ENCODE data around the gene AQP4.

AQP4 gene

GRCh38 chr18:26865557-26865956, at the start of gene AQP4:
Gene AQP4, minus strand, starts transcription at chr18:26865707. Its CDS starts 18 bp downstream, at chr18:26865689.
- TF ChIP-seq POLR2A (IDR thresholded peaks at IDR 0.05; ENCODE audit: low read length) = no peak
- no peak for TF ChIP-seq GATA1 (IDR thresholded peaks at IDR 0.05; ENCODE audit: low read depth, low read length)
- DNase-seq = no peak

DNA sequence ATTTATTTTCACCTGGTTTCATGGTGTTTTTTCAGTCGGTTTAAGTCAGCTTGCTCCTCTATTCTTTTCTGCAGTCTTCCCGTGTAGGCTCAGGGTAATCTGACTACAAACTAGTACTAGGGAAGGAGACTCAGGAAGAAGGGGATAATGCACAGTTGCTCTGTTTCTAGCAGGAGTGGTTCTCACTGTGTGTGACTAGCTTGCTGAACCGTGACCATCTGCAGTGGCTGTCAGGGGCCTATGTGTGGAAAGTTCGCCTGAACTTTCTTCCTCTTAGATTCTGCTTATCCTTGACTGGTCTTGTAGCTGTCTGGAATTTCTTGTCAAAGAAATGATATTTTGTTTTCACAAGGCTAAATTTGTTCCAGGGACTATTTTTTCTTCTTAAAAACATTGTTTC, 46.3 kb upstream of the AQP4 start:
- DNase-seq = no peak
- TF ChIP-seq POLR2A (IDR thresholded peaks at IDR 0.05; ENCODE audit: low read length) (no peak), GATA1 (IDR thresholded peaks at IDR 0.05; ENCODE audit: low read depth, low read length) (no peak)

DNA sequence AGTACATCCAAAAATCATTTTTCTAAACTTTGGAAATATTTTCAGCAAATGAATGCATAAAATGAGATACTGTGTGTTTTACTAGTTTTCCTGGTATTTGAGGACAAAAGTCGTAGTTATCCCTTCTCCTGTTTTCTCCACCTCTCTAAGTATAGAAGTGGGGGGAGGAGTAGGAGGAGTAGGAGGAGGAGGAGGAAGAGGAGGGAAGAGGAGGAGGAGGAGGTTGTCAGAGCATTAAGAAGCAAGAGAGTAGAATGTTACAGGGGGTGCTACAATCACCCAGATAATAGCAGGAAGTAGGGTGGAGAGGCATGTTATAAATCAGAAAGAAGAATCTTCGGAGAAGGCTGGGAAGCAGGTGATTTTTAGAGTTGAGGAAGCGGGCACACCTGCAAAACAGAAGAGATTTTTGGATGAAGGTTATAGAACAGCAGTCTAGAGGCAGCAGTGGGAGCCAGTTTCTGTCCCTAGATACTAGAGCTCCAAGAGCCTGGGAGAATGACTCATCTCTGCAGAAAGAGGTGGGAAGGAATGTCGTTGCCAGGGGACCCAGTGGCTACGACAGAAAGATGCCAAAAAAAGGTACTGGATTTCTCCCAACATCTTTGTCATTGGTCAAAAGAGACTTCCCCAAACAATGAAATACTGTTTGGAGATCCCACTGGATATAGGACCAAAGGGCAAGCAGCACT, 44.2 kb upstream of the AQP4 start:
- DNase-seq = no peak
- no peak for TF ChIP-seq POLR2A (IDR thresholded peaks at IDR 0.05; ENCODE audit: low read length)
- no peak for TF ChIP-seq GATA1 (IDR thresholded peaks at IDR 0.05; ENCODE audit: low read depth, low read length)

DNA sequence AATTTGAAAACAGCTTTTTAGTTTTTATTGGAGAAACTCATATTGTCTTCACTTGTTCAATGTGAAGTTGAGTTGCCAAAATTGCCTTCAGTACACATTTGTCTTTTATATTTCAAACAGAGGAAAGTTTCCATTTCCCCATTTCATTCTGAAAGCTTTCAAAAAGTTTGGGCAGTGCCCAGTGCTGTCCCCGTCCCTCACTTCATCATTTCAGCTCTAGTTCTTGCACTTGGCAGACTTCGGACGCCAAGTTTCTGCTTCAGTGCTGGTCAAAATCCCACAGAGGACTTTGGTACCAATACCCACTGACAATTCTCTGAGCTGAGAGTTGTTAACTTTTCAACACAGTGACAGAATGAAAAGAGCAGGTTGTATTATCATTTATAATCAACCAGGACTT, 43.4 kb upstream of the AQP4 start:
- DNase-seq = no peak
- no peak for TF ChIP-seq GATA1 (IDR thresholded peaks at IDR 0.05; ENCODE audit: low read depth, low read length)
- no peak for TF ChIP-seq POLR2A (IDR thresholded peaks at IDR 0.05; ENCODE audit: low read length)

GRCh38 chr18:26902291-26902690, 36.8 kb upstream of the AQP4 start:
- no peak for TF ChIP-seq GATA1 (IDR thresholded peaks at IDR 0.05; ENCODE audit: low read depth, low read length)
- TF ChIP-seq POLR2A (IDR thresholded peaks at IDR 0.05; ENCODE audit: low read length) = no peak
- DNase-seq = no peak

DNA sequence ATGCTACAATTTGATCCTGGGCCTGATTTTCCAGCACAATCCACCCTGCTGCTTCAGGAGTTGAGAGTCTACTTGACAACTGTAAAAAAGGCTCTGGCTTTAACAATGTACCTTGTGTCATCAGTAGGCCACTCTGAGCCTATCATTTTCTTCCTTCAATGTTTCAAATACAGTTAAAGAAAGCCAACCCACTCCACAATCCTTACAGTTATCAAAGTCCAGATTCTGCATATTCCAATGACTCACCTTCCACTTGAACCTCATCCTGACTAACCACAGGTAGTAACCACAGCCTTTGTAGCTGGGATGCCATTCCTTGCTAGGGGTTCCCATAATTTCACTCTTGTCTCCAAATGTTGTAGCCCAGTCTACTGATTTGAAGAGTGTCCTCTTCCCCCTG, 35.5 kb upstream of the AQP4 start:
- no peak for DNase-seq
- TF ChIP-seq GATA1 (IDR thresholded peaks at IDR 0.05; ENCODE audit: low read depth, low read length) (no peak), POLR2A (IDR thresholded peaks at IDR 0.05; ENCODE audit: low read length) (no peak)

GRCh38 chr18:26894426-26894825, 28.9 kb upstream of the AQP4 start:
- TF ChIP-seq POLR2A (IDR thresholded peaks at IDR 0.05; ENCODE audit: low read length) (no peak), GATA1 (IDR thresholded peaks at IDR 0.05; ENCODE audit: low read depth, low read length) (no peak)

GRCh38 chr18:26893996-26894395, 28.5 kb upstream of the AQP4 start:
- DNase-seq = no peak
- TF ChIP-seq GATA1 (IDR thresholded peaks at IDR 0.05; ENCODE audit: low read depth, low read length) (no peak), POLR2A (IDR thresholded peaks at IDR 0.05; ENCODE audit: low read length) (no peak)

More at GRCh38 chr18:26894426-26894825, 28.9 kb upstream of the AQP4 start:
- DNase-seq = no peak

DNA sequence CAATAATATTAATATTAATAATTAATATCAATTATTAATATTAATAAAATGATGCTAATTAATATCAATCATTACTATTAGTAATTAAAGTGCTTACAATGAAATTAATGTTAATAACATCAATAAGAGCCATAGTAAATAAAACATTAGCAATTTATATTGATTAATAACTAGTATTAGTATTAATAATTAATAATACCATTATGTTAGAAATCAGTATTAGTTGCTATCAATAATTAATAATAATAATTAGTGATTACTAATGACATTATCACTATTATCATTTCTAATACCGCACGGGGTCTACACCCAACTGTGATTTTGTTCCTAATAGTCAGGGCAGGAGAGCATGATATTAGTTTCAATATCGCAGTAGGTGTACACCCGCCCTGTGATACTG, 22.8 kb upstream of the AQP4 start:
- TF ChIP-seq POLR2A (IDR thresholded peaks at IDR 0.05; ENCODE audit: low read length) = no peak
- TF ChIP-seq GATA1 (IDR thresholded peaks at IDR 0.05; ENCODE audit: low read depth, low read length) = no peak
- no peak for DNase-seq

DNA sequence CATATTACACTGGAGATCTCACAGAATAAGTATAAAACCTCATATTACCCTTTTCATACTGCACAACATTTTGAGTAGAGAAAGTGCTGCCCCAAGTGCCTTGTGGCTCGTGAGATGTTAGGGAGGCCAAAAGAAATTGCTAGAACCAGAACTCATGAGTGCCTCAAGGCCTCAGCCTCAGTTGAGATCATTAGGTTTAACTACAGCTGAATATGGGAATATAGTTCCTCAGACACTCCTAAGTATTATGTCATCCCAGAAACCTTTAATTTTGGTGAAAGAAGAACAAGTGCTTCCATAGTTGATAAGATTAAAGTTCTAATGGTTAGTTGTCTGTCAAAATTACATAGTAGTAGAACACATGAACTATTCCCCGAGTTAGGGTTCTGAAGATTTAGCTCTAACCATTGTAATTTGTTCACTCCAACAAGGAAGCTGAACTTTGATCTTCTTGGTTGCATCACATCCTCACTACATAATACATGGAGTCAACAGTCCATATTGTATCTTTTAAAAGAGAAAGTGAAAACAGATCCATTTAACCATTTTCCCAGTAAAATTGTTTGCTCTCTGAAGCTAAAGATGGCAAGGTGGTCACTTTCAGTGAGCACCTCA, 9.6 kb upstream of the AQP4 start:
- TF ChIP-seq POLR2A (IDR thresholded peaks at IDR 0.05; ENCODE audit: low read length) = no peak
- no peak for TF ChIP-seq GATA1 (IDR thresholded peaks at IDR 0.05; ENCODE audit: low read depth, low read length)
- no peak for DNase-seq

DNA sequence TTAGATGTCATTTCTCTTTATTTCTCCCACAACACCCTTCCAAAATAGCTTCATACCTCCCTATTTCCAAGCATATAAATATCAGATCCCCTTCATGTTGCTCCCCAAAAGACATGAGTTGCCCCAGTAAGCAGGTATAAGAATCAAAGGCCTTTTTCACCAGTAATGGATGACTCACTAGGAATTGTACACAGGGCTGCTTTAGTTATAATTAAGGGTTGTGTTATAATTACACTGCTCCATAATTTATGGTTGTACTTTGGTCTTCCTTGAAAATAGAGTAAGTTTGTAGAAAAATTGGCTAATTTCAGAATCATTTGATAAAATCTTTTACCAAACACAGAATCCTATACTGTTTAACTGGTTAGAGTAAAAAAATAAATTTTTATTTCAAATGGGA, 8.8 kb upstream of the AQP4 start:
- no peak for TF ChIP-seq POLR2A (IDR thresholded peaks at IDR 0.05; ENCODE audit: low read length)
- no peak for TF ChIP-seq GATA1 (IDR thresholded peaks at IDR 0.05; ENCODE audit: low read depth, low read length)
- DNase-seq = no peak

DNA sequence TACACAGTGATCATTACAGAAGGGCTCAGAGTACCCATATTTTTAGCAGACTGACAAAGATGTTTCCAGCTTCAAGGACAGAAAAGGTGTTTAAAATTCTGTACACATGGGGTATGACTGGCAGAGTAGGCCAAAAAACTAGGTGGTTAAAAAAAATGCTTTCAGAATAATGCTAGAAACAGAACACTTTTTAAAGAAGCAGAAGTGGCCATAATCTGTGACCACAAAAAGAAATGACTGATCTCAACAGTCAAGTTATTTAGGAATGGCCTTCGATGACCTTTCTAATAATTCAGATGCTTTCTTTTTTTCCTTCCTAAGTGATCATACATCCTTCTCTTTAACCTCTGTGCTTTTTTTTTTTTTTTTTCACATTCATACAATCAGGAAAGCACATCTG, 4.1 kb upstream of the AQP4 start:
- TF ChIP-seq GATA1 (IDR thresholded peaks at IDR 0.05; ENCODE audit: low read depth, low read length) = no peak
- no peak for TF ChIP-seq POLR2A (IDR thresholded peaks at IDR 0.05; ENCODE audit: low read length)
- no peak for DNase-seq

DNA sequence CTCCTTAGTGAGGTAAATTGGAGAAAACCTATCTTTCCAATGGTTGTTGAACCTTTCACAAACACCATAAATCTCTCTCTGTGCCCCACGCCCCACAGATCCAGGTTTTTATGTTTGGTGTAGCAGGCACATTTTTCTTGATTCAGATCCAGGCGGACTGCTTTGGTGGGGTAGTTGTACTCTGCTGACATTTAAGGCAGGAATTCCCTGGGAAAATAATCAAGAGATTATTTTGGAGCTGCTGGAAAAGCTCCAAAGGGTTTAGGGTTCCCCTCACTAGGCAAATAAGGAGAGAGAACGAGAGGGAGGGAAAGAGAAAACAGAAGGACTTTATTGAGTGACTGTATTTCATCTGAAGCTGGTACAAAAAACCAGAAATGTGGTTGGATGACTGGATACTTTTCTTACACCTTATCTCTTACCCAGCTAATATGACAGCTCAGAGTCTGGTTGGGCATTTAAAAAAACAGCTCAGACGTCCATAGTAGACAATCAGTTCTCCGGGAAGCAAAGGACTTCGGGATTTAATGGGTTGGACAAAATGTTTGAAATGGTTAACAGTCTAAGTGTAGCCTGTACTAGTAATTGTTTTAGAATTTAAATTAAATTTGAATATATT, 3.6 kb upstream of the AQP4 start:
- TF ChIP-seq POLR2A (IDR thresholded peaks at IDR 0.05; ENCODE audit: low read length) (no peak), GATA1 (IDR thresholded peaks at IDR 0.05; ENCODE audit: low read depth, low read length) (no peak)
- no peak for DNase-seq

DNA sequence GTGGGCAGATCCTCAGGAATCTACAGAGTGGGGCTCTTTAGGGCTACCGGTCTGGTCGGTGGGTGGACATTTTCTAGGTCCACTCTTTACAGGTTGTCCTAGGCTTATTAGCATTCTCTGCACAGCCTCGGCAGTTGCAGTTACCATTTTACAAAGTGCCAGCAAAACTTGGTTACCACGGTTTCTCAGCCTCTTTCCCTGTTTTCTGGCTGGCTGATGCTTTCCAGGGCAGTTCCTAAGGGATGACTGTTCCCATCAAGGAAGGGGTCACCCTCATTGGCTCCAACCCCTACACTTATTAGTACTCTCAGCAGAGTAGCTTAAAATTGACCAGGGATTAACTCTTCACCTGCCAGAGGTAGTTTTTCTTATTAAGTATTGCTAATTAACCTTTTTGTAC, 2.0 kb upstream of the AQP4 start:
- TF ChIP-seq POLR2A (IDR thresholded peaks at IDR 0.05; ENCODE audit: low read length) (no peak), GATA1 (IDR thresholded peaks at IDR 0.05; ENCODE audit: low read depth, low read length) (no peak)
- DNase-seq = no peak

DNA sequence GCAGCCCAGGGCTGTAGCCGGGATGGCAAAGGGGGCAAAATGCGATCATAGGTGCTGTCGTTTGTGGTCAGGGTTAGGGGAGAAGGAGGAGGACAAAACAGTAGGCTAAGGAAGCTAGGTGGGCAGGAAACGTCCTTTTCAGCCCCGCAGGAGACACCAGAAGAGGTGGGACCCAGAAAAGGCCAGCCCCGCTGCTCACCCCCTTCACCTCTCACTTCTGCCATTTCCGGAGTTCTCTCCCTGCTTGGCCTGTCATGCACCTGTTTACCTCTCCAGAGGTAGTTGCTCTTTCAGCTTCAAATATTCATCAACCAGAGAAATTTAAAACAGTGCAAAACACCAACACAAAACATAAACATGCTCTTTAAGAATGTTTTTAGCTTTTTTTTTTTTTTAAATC, 849 bp downstream of the AQP4 start:
- no peak for DNase-seq
- TF ChIP-seq GATA1 (IDR thresholded peaks at IDR 0.05; ENCODE audit: low read depth, low read length) = no peak
- no peak for TF ChIP-seq POLR2A (IDR thresholded peaks at IDR 0.05; ENCODE audit: low read length)

Measured in erythroblast (primary cell).